Neural cell (in vitro differentiated cells): ENCODE results near the gene ARF3. TPM values are rescaled to one million over a fixed set of nuclear protein-coding genes. Genes with fewer than 3 reads are reported as not detected.

Experiments
- H2AFZ ChIP-seq: fragments of 200-600, 300-800 bp; sonication (generic), shearing (Covaris generic); 2 replicates; pipeline ENCODE4 v1.6.0; 2014; ENCODE audit warnings: low read depth, mild to moderate bottlenecking, antibody characterized with exemption, low read length, moderate library complexity
- H3F3A ChIP-seq: fragments of 200-600 bp; shearing (Covaris generic); 2 replicates; pipeline ENCODE4 v1.6.1; 2016; ENCODE audit warnings: mild to moderate bottlenecking, moderate library complexity, mixed read lengths, antibody characterized with exemption, low read length; ENCODE audit not compliant: insufficient read depth, poor library complexity, severe bottlenecking
- H3K27ac ChIP-seq: fragments of 200-600, 300-800 bp; sonication (generic), shearing (Covaris generic); 2 replicates; pipeline ENCODE4 v1.5.1; 2014; ENCODE audit warnings: mild to moderate bottlenecking, low read length, moderate library complexity
- H3K27me3 ChIP-seq: fragments of 300-800, 200-600 bp; sonication (generic), shearing (Covaris generic); 2 replicates; pipeline ENCODE4 v1.6.0; 2014; ENCODE audit warnings: mild to moderate bottlenecking, low read depth, low read length, moderate library complexity; ENCODE audit not compliant: insufficient read depth
- H3K36me3 ChIP-seq: fragments of 300-800, 200-600 bp; sonication (generic), shearing (Covaris generic); 2 replicates; pipeline ENCODE4 v1.5.1; 2014; ENCODE audit warnings: mild to moderate bottlenecking, antibody characterized with exemption, low read length, moderate library complexity; ENCODE audit not compliant: insufficient read depth
- H3K4me2 ChIP-seq: fragments of 300-800, 200-600 bp; sonication (generic), shearing (Covaris generic); 2 replicates; pipeline ENCODE4 v1.6.0; 2014; ENCODE audit warnings: mild to moderate bottlenecking, low read length
- H3K4me3 ChIP-seq: fragments of 300-800, 200-600 bp; sonication (generic), shearing (Covaris generic); 2 replicates; pipeline ENCODE4 v1.5.1; 2014; ENCODE audit warnings: mild to moderate bottlenecking, low read length, moderate library complexity
- H3K79me2 ChIP-seq: fragments of 200-600 bp; shearing (Covaris generic); replicated peaks from 2 replicates; pipeline ENCODE4 v1.6.0; 2014; ENCODE audit warnings: mild to moderate bottlenecking, low read length, moderate library complexity; ENCODE audit not compliant: insufficient read depth
- H3K9ac ChIP-seq: fragments of 300-800, 200-600 bp; sonication (generic), shearing (Covaris generic); 2 replicates; pipeline ENCODE4 v1.6.1; 2016; ENCODE audit warnings: mild to moderate bottlenecking, low read length, mixed read lengths
- H3K9me2 ChIP-seq: fragments of 200-600 bp; shearing (Covaris generic); 2 replicates; pipeline ENCODE4 v1.6.1; 2016; ENCODE audit warnings: mild to moderate bottlenecking, low read length, mixed read lengths; ENCODE audit not compliant: insufficient read depth
- H3K9me3 ChIP-seq: fragments of 200-600, 300-800 bp; sonication (generic), shearing (Covaris generic); 2 replicates; pipeline ENCODE4 v1.6.1; 2016; ENCODE audit warnings: mild to moderate bottlenecking, mixed run types, low read length, moderate library complexity, mixed read lengths
- H4K20me1 ChIP-seq: fragments of 200-600 bp; shearing (Covaris generic); 2 replicates; pipeline ENCODE4 v1.6.1; 2016; ENCODE audit warnings: mild to moderate bottlenecking, mixed run types; ENCODE audit not compliant: insufficient read depth
- CTCF ChIP-seq: fragments of 450-650 bp; IDR thresholded peaks from 2 replicates; pipeline ENCODE4 v1.5.1; 2014; ENCODE audit warnings: antibody characterized with exemption, mild to moderate bottlenecking, moderate library complexity; ENCODE audit not compliant: poor library complexity, severe bottlenecking
- EZH2 ChIP-seq: fragments of 200-600, 300-800 bp; shearing (Covaris generic), sonication (generic); IDR thresholded peaks from 2 replicates; pipeline ENCODE4 v1.6.1; 2014; ENCODE audit warnings: antibody characterized with exemption, low read length, borderline replicate concordance, mild to moderate bottlenecking; ENCODE audit not compliant: insufficient read depth, poor library complexity, severe bottlenecking
- POLR2AphosphoS5 ChIP-seq: IDR thresholded peaks from 2 replicates; pipeline ENCODE4 v1.6.1; 2012
- RAD21 ChIP-seq: fragments of 450-650 bp; conservative IDR thresholded peaks from 2 replicates; pipeline ENCODE4 v1.6.1; 2014; ENCODE audit warnings: antibody characterized with exemption, mild to moderate bottlenecking, moderate library complexity
- REST ChIP-seq: IDR thresholded peaks from 2 replicates; pipeline ENCODE4 v1.6.1; 2012; ENCODE audit warnings: borderline replicate concordance
- SMC3 ChIP-seq: fragments of 450-650 bp; conservative IDR thresholded peaks from 2 replicates; pipeline ENCODE4 v1.6.1; 2014; ENCODE audit warnings: antibody characterized with exemption, mild to moderate bottlenecking, moderate library complexity; ENCODE audit not compliant: poor library complexity
- TAF1 ChIP-seq: IDR thresholded peaks from 2 replicates; pipeline ENCODE4 v1.6.1; 2012; ENCODE audit warnings: low read depth
- polyA plus RNA-seq: library from polyadenylated mRNA; depleted of rRNA; stranded (reverse); fragments of >200 nt; gene quantifications from 2 replicates; pipeline ENCODE4 v1.2.3, GENCODE V29; 2014

The ARF3 gene
- polyA plus RNA-seq, 1 donor from 2014 or later, result 114 TPM

GRCh38 chr12:48925304-48926011, 31.8 kb downstream of the ARF3 start, which contains the start of gene FKBP11:
TSS of gene FKBP11 (minus strand) at chr12:48925492. CDS start at chr12:48925428, 64 bp downstream.
- Histone ChIP-seq H3K79me2 (no peaks in the 10 kb centered on the region), H3K9me2 (no peaks in the 10 kb centered on the region), H3K27me3 (no peaks in the 10 kb centered on the region), H3F3A (no peaks in the 10 kb centered on the region), H3K4me3 (no peak within 1 kb of the TSS), H3K36me3 (peaks cover 7% of the 10 kb centered on the region), H2AFZ (no peak within 1 kb of the TSS), H4K20me1 (no peaks in the 10 kb centered on the region), H3K4me2 (no peak within 1 kb of the TSS), H3K27ac (no peak within 1 kb of the TSS), H3K9me3 (no peaks in the 10 kb centered on the region), H3K9ac (no peak within 1 kb of the TSS)
- TF ChIP-seq POLR2AphosphoS5 (peak; percentile 9), REST (no peak)

- Histone ChIP-seq H3F3A (no peaks in the 10 kb centered on the region), H3K9ac (no peak overlapping the region), H3K9me2 (no peaks in the 10 kb centered on the region), H3K4me2 (no peak overlapping the region), H2AFZ (no peak overlapping the region), H3K9me3 (no peaks in the 10 kb centered on the region), H4K20me1 (no peaks in the 10 kb centered on the region), H3K36me3 (peaks cover 2% of the 10 kb centered on the region), H3K79me2 (no peaks in the 10 kb centered on the region), H3K27me3 (no peaks in the 10 kb centered on the region), H3K27ac (no peak overlapping the region), H3K4me3 (no peak overlapping the region)
- TF ChIP-seq SMC3, result no peak
- no peak for TF ChIP-seq RAD21
- TF ChIP-seq CTCF, result no peak
- no peak for TF ChIP-seq REST
- TF ChIP-seq EZH2, result no peak
- no peak for TF ChIP-seq POLR2AphosphoS5
- TF ChIP-seq TAF1, result no peak
Measured at GRCh38 chr12:48924617-48925303, 32.5 kb downstream of the ARF3 start.
